ENCODE measurements around the gene PDCD1LG2. TPM values are rescaled to one million over a fixed set of nuclear protein-coding genes. Genes with fewer than 3 reads are reported as not detected.

Gene PDCD1LG2
- total RNA-seq, 1 experiment from 2014 or later = 0.47 TPM

DNA sequence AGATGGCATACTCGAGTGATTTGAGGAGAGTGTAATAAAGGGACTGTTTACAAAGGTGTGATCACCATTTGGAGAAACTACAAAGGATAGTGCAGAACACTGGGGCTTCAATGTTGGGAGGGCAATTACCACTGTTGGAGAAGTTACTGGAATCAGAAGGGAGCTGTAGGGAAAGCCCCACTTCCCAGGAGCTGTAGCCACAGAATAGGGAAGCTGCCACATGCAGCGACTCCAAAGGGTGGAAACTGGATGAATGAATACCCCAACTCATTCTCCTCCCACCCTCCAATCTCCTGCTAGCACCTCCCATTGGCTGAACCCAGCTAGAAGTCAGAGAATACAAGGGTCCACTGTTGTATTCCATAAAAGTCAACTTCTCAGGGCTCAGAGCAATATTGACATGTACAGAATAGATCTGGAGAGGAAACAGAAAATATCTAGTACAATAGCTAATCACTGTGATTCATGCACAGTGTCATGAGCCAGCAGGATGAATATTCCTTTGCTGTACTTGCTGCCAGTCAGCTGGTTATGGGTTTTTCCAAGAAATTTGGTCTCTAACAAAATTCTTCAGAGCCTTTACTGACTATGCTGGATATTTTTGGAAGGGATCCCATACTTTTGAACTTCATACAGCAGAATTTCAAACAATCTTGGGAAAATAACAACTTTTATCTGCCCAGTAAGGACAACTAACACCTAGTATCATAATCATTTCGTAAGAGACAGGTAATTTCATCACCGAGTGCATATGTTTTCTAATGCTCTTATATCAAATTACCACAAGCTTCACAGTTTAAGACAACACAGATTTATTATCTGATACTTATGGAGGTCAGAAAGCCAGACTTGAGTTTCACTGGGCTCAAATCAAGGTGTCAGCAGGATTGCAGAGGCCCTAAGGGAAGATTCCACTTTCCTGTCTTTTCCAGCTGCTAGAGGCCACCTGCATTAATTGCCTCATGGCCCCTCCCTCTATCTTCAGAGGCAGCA is 39.6 kb downstream of the PDCD1LG2 start:
- no peak for DNase-seq (ENCODE audit: low spot score)
- Histone ChIP-seq H3K27me3 (replicated peaks; ENCODE audit: insufficient read depth, low read depth, low read length, poor library complexity) (no peaks in the 10 kb centered on the region), H3K4me3 (ENCODE audit: low read depth, low read length, poor library complexity, severe bottlenecking) (no peak overlapping the region), H3K36me3 (ENCODE audit: insufficient read depth, low read length, poor library complexity, severe bottlenecking) (no peaks in the 10 kb centered on the region), H3K4me1 (ENCODE audit: insufficient read depth, low read length, poor library complexity, severe bottlenecking) (no peaks in the 10 kb centered on the region), H3K27ac (ENCODE audit: low read depth, low read length, poor library complexity, severe bottlenecking) (no peak overlapping the region), H3K9me3 (ENCODE audit: low read depth, low read length, poor library complexity, severe bottlenecking) (no peaks in the 10 kb centered on the region)
- intact Hi-C loops (cut with micrococcal nuclease; ENCODE audit: unreplicated experiment) = no loop called here
- CTCF ChIA-PET = no interaction called here
- POLR2A ChIA-PET (ENCODE audit: low non-redundant PET) = no interaction called here
- TF ChIP-seq EZH2 (IDR thresholded peaks at IDR 0.05; ENCODE audit: borderline replicate concordance, low read depth, low read length, poor library complexity, severe bottlenecking) = no peak
- TF ChIP-seq, protein P1, sequence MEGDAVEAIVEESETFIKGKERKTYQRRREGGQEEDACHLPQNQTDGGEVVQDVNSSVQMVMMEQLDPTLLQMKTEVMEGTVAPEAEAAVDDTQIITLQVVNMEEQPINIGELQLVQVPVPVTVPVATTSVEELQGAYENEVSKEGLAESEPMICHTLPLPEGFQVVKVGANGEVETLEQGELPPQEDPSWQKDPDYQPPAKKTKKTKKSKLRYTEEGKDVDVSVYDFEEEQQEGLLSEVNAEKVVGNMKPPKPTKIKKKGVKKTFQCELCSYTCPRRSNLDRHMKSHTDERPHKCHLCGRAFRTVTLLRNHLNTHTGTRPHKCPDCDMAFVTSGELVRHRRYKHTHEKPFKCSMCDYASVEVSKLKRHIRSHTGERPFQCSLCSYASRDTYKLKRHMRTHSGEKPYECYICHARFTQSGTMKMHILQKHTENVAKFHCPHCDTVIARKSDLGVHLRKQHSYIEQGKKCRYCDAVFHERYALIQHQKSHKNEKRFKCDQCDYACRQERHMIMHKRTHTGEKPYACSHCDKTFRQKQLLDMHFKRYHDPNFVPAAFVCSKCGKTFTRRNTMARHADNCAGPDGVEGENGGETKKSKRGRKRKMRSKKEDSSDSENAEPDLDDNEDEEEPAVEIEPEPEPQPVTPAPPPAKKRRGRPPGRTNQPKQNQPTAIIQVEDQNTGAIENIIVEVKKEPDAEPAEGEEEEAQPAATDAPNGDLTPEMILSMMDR (conservative IDR thresholded peaks at IDR 0.05; ENCODE audit: low read depth, low read length) = no peak
- BruUV-seq (replicated peaks) = no TSS peak

GRCh38 chr9:5551368-5552150 is 41.2 kb downstream of the PDCD1LG2 start:
- CTCF ChIA-PET = no interaction called here
- no peaks in the 10 kb centered on the region for H3K4me1 ChIP-seq (ENCODE audit: insufficient read depth, low read length, poor library complexity, severe bottlenecking)
- DNase-seq (ENCODE audit: low spot score) = no peak
- POLR2A ChIA-PET (ENCODE audit: low non-redundant PET) = no interaction called here
- BruUV-seq (replicated peaks) = no TSS peak
- H3K36me3 ChIP-seq (ENCODE audit: insufficient read depth, low read length, poor library complexity, severe bottlenecking) = no peaks in the 10 kb centered on the region
- intact Hi-C loops (cut with micrococcal nuclease; ENCODE audit: unreplicated experiment) = no loop called here
- TF ChIP-seq, protein P1 (conservative IDR thresholded peaks at IDR 0.05; ENCODE audit: low read depth, low read length) = no peak
- TF ChIP-seq EZH2 (IDR thresholded peaks at IDR 0.05; ENCODE audit: borderline replicate concordance, low read depth, low read length, poor library complexity, severe bottlenecking) = no peak
- H3K27ac ChIP-seq (ENCODE audit: low read depth, low read length, poor library complexity, severe bottlenecking) = no peak overlapping the region
- no peaks in the 10 kb centered on the region for H3K27me3 ChIP-seq (replicated peaks; ENCODE audit: insufficient read depth, low read depth, low read length, poor library complexity)
- H3K9me3 ChIP-seq (ENCODE audit: low read depth, low read length, poor library complexity, severe bottlenecking) = no peaks in the 10 kb centered on the region
- H3K4me3 ChIP-seq (ENCODE audit: low read depth, low read length, poor library complexity, severe bottlenecking) = no peak overlapping the region

DNA sequence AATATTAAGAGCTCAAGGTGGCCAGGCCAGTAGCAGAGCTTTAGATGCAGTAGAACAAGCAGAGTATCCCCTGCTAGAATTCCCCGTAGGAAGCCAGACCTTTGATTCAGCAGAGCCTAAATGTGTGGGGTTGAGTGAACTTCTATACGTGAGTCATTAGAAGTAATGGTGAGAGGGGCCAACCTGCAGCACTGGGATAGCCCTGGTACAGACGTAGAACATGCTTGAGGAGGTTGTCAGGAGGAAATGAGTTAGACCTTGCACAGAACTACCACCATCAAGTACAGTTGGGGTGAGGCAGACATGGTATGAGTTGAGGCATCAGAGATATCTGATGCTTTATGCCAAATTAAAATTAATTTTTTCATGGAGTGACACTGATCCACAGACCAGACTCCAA is 42.0 kb downstream of the PDCD1LG2 start:
- intact Hi-C loops (cut with micrococcal nuclease; ENCODE audit: unreplicated experiment) = no loop called here
- H3K9me3 ChIP-seq (ENCODE audit: low read depth, low read length, poor library complexity, severe bottlenecking) = no peaks in the 10 kb centered on the region
- no peaks in the 10 kb centered on the region for H3K27me3 ChIP-seq (replicated peaks; ENCODE audit: insufficient read depth, low read depth, low read length, poor library complexity)
- POLR2A ChIA-PET (ENCODE audit: low non-redundant PET) = interaction anchor here (0.7 kb wide), 1 partner anchor 366 kb away, joined by 3 read pairs; no protein-coding TSS in a partner anchor
- H3K4me3 ChIP-seq (ENCODE audit: low read depth, low read length, poor library complexity, severe bottlenecking) = no peak overlapping the region
- CTCF ChIA-PET = no interaction called here
- TF ChIP-seq, protein P1 (conservative IDR thresholded peaks at IDR 0.05; ENCODE audit: low read depth, low read length) = no peak
- no peak for TF ChIP-seq EZH2 (IDR thresholded peaks at IDR 0.05; ENCODE audit: borderline replicate concordance, low read depth, low read length, poor library complexity, severe bottlenecking)
- no peak overlapping the region for H3K27ac ChIP-seq (ENCODE audit: low read depth, low read length, poor library complexity, severe bottlenecking)
- H3K4me1 ChIP-seq (ENCODE audit: insufficient read depth, low read length, poor library complexity, severe bottlenecking) = no peaks in the 10 kb centered on the region
- no peaks in the 10 kb centered on the region for H3K36me3 ChIP-seq (ENCODE audit: insufficient read depth, low read length, poor library complexity, severe bottlenecking)
- no TSS peak for BruUV-seq (replicated peaks)
- DNase-seq (ENCODE audit: low spot score) = no peak
